WERI-Rb-1 (cell line): Measurements from ENCODE around the gene TMEM163.

Experiments used
- DNase-seq: peaks from one replicate; pipeline ENCODE4 v3.0.0-alpha.2; 2020
- H3K27ac ChIP-seq: fragments of 250-450 bp; sonication (Bioruptor Pico); 2 replicates; pipeline ENCODE4 v1.5.1; 2020; ENCODE audit warnings: mild to moderate bottlenecking, moderate library complexity
- H3K27me3 ChIP-seq: fragments of 250-450 bp; sonication (Bioruptor Pico); 2 replicates; pipeline ENCODE4 v1.5.1; 2021; ENCODE audit warnings: mild to moderate bottlenecking, low read depth, moderate library complexity; ENCODE audit not compliant: insufficient read depth, severe bottlenecking
- H3K36me3 ChIP-seq: fragments of 250-450 bp; sonication (Bioruptor Pico); 2 replicates; pipeline ENCODE4 v1.5.1; 2020; ENCODE audit warnings: mild to moderate bottlenecking, moderate library complexity
- H3K4me3 ChIP-seq: 2 replicates; pipeline ENCODE4 v1.5.1; 2011; ENCODE audit warnings: low read depth, mild to moderate bottlenecking, control low read depth, low read length
- H3K9me3 ChIP-seq: fragments of 250-450 bp; sonication (Bioruptor Pico); 2 replicates; pipeline ENCODE4 v1.5.1; 2021; ENCODE audit warnings: mild to moderate bottlenecking, moderate library complexity; ENCODE audit not compliant: severe bottlenecking
- CTCF ChIP-seq: IDR thresholded peaks from 2 replicates; pipeline ENCODE4 v1.5.1; 2011; ENCODE audit warnings: low read depth, mild to moderate bottlenecking, control low read depth, inconsistent platforms, low read length

Gene TMEM163

GRCh38 chr2:134499307-134499926 is 219.4 kb downstream of the TMEM163 start:
- H3K4me3 ChIP-seq = no peak overlapping the region
- H3K27ac ChIP-seq = peak overlapping the region; percentile 59
- H3K27me3 ChIP-seq = no peaks in the 10 kb centered on the region
- no peak for DNase-seq
- H3K9me3 ChIP-seq = no peaks in the 10 kb centered on the region
- H3K36me3 ChIP-seq = no peaks in the 10 kb centered on the region
- TF ChIP-seq CTCF = no peak

- no peaks in the 10 kb centered on the region for H3K27me3 ChIP-seq
- no peak overlapping the region for H3K27ac ChIP-seq
- H3K4me3 ChIP-seq = no peak overlapping the region
- H3K9me3 ChIP-seq = no peaks in the 10 kb centered on the region
- DNase-seq = peak; percentile 23
- 0 out of 2 replicates have a peak, but pooled peaks have one; percentile 8 for TF ChIP-seq CTCF
- H3K36me3 ChIP-seq = no peaks in the 10 kb centered on the region
Measured at GRCh38 chr2:134498654-134499053, 220.1 kb downstream of the TMEM163 start.

- TF ChIP-seq CTCF = no peak
- Histone ChIP-seq H3K36me3 (no peaks in the 10 kb centered on the region), H3K27me3 (no peaks in the 10 kb centered on the region), H3K27ac (no peak overlapping the region), H3K4me3 (no peak overlapping the region), H3K9me3 (no peaks in the 10 kb centered on the region)
- DNase-seq = no peak
Measured at GRCh38 chr2:134493797-134494196, 225.0 kb downstream of the TMEM163 start.

- Histone ChIP-seq H3K27ac (no peak overlapping the region), H3K27me3 (no peaks in the 10 kb centered on the region), H3K9me3 (no peaks in the 10 kb centered on the region), H3K4me3 (no peak overlapping the region), H3K36me3 (no peaks in the 10 kb centered on the region)
- DNase-seq = peak; percentile 53
- TF ChIP-seq CTCF = peak; percentile 49
Measured at GRCh38 chr2:134491771-134492441, 226.9 kb downstream of the TMEM163 start.

GRCh38 chr2:134491022-134491421 is 227.8 kb downstream of the TMEM163 start:
- DNase-seq = no peak
- TF ChIP-seq CTCF = no peak
- Histone ChIP-seq H3K4me3 (no peak overlapping the region), H3K27ac (no peak overlapping the region), H3K36me3 (no peaks in the 10 kb centered on the region), H3K27me3 (no peaks in the 10 kb centered on the region), H3K9me3 (no peaks in the 10 kb centered on the region)
